Measurements from ENCODE around the gene RNF32. TPM values are rescaled to one million over a fixed set of nuclear protein-coding genes. Genes with fewer than 3 reads are reported as not detected.
"Not testable (repeated sequence)": the region's sequence is repeated elsewhere in the genome, so short reads cannot be mapped to it uniquely, and the experiment has no call there.

Gene RNF32
- total and polyA plus RNA-seq, 2 of the 13 experiments (the other 11 are each of a cell fraction or from before 2014, with no cell fraction given), result not detected

DNA sequence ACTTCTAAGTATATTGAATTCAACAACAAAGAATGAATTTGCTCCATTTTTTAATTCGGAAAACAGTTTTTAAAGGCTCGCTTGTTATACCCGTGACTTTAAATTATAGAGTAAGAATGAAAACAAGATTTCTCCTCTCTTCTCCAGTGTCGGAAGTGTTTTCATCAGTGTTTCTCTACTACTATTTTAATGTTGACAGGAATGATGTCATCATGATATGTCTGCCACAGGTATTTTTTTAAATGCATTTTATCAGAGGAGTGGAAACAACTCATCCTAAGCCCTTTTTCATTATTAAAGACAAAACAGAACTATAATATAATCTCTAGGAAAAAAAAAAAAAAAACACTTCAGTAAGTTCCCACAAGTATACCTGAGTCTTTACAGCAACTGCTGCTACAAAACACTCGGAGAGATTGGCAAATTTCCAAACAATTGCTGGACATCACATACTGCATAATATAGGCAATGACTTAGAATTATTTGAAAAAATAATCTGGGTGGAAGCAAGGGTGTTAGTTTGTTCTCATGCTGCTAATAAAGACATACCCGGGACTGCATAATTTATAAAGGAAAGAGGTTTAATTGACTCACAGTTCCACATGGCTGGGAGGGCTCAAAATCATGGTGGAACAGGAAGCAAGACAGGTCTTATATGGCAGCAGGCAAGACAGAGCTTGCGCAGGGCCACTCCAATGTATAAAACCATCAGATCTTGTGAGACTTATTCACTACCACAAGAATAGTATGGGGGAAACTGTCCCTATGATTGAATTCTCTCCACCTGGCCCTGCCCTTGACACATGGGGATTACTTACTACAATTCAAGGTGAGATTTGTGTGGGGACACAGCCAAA is 4.8 kb upstream of the RNF32 start:
- Histone ChIP-seq H3K27me3 (ENCODE audit: control insufficient read depth in 1 of 2, insufficient read depth in 2 of 2, low read length in 2 of 2) (no peaks in the 10 kb centered on the region), H4K20me1 (ENCODE audit: insufficient read depth, low read length) (no peaks in the 10 kb centered on the region), H3K79me2 (ENCODE audit: insufficient read depth, low read length) (no peaks in the 10 kb centered on the region), H3K9me3 (ENCODE audit: low read length) (no peaks in the 10 kb centered on the region), H3K4me2 (ENCODE audit: low read depth, low read length) (no peak overlapping the region), H2AFZ (ENCODE audit: low read length) (no peak overlapping the region), H3K4me1 (ENCODE audit: insufficient read depth, low read length) (no peaks in the 10 kb centered on the region), H3K36me3 (replicated peaks in 1 of 2; ENCODE audit: control insufficient read depth in 1 of 2, insufficient read depth in 2 of 2, low read length in 2 of 2) (no peaks in the 10 kb centered on the region), H3K27ac (ENCODE audit: extremely low read length, insufficient read depth, low read length) (no peak overlapping the region), H3K9ac (ENCODE audit: insufficient read depth, low read depth, low read length) (no peak overlapping the region), H3K4me3 (replicated peaks in 1 of 3; ENCODE audit: insufficient read depth in 1 of 3, low read depth in 2 of 3, low read length in 3 of 3) (no peak overlapping the region)
- FAIRE-seq (no peak), ATAC-seq (no peak), DNase-seq (ENCODE audit: low spot score) (no peak)
- in situ Hi-C loops (cut with HindIII; ENCODE audit: extremely low pct_ligation_motif_present, low pct_unique_long_range_greater_than_20kb) (loop anchor here (25.0 kb wide), 1 partner anchor 823 kb away; the partner anchor contains the start of gene SHH), intact Hi-C loops (cut with micrococcal nuclease; ENCODE audit: unreplicated experiment) (no loop called here)
- POLR2A ChIA-PET, result no interaction called here
- no TSS peak for BruUV-seq (replicated peaks)
- 85% methylated on average over 7 of the region's 7 CpGs for WGBS (ENCODE audit: low lambda C conversion rate)
- CTCF ChIA-PET (ENCODE audit: low intra/inter-chr PET ratio, low total read pairs), result no interaction called here
- TF ChIP-seq ZNF205 (CRISPR knock-in tag; IDR thresholded peaks at IDR 0.05) (no peak), ATF7 (IDR thresholded peaks at IDR 0.05) (peak; percentile 59), ATF7 (CRISPR knock-in tag; IDR thresholded peaks at IDR 0.05) (no peak)

DNA sequence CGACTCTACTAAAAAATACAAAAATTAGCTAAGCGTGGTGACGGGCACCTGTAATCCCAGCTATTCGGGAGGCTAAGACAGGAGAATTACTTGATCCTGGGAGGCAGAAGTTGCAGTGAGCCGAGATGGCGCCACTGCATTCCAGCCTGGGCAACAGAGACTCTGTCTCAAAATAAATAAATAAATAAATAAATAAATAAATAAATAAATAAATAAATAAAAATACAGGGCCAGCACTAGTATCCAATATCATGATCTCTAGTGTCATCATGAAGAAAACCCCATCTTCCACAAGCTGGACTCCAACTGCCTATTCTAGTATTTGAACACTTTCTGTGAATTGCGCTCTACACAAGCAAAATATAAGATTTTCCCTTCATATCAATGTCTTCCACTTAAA is 3.5 kb upstream of the RNF32 start:
- H3K4me2 ChIP-seq (ENCODE audit: low read depth, low read length); BruUV-seq (replicated peaks); FAIRE-seq; H3K4me1 ChIP-seq (ENCODE audit: insufficient read depth, low read length); H3K79me2 ChIP-seq (ENCODE audit: insufficient read depth, low read length); POLR2A ChIA-PET; H3K27ac ChIP-seq (ENCODE audit: extremely low read length, insufficient read depth, low read length); ATAC-seq; H3K9ac ChIP-seq (ENCODE audit: insufficient read depth, low read depth, low read length); H3K4me3 ChIP-seq (replicated peaks in 1 of 3; ENCODE audit: insufficient read depth in 1 of 3, low read depth in 2 of 3, low read length in 3 of 3); DNase-seq (ENCODE audit: low spot score); H3K36me3 ChIP-seq (replicated peaks in 1 of 2; ENCODE audit: control insufficient read depth in 1 of 2, insufficient read depth in 2 of 2, low read length in 2 of 2); intact Hi-C loops (cut with micrococcal nuclease; ENCODE audit: unreplicated experiment); H3K27me3 ChIP-seq (ENCODE audit: control insufficient read depth in 1 of 2, insufficient read depth in 2 of 2, low read length in 2 of 2); H3K9me3 ChIP-seq (ENCODE audit: low read length); H2AFZ ChIP-seq (ENCODE audit: low read length); H4K20me1 ChIP-seq (ENCODE audit: insufficient read depth, low read length); CTCF ChIA-PET (ENCODE audit: low intra/inter-chr PET ratio, low total read pairs): not testable (repeated sequence)
- in situ Hi-C loops (cut with HindIII; ENCODE audit: extremely low pct_ligation_motif_present, low pct_unique_long_range_greater_than_20kb), result loop anchor here (25.0 kb wide), 1 partner anchor 825 kb away; the partner anchor contains the start of gene SHH
- 98% methylated on average over 7 of the region's 7 CpGs for WGBS (ENCODE audit: low lambda C conversion rate)

Data from HepG2 (cell line).